GM19025 (cell line): ENCODE data around the gene CD8B2.
"Not testable (repeated sequence)": the region's sequence is repeated elsewhere in the genome, so short reads cannot be mapped to it uniquely, and the experiment has no call there.

Experiments
- ATAC-seq: cut with Tn5 transposase; IDR thresholded peaks from one replicate; pipeline ENCODE4 v1.9.1; 2021; ENCODE audit warnings: mild to moderate bottlenecking, low read depth, moderate library complexity; ENCODE audit not compliant: unreplicated experiment

CD8B2 gene

GRCh38 chr2:106547164-106547903 is 60.2 kb downstream of the CD8B2 start:
- ATAC-seq, result no peak

DNA sequence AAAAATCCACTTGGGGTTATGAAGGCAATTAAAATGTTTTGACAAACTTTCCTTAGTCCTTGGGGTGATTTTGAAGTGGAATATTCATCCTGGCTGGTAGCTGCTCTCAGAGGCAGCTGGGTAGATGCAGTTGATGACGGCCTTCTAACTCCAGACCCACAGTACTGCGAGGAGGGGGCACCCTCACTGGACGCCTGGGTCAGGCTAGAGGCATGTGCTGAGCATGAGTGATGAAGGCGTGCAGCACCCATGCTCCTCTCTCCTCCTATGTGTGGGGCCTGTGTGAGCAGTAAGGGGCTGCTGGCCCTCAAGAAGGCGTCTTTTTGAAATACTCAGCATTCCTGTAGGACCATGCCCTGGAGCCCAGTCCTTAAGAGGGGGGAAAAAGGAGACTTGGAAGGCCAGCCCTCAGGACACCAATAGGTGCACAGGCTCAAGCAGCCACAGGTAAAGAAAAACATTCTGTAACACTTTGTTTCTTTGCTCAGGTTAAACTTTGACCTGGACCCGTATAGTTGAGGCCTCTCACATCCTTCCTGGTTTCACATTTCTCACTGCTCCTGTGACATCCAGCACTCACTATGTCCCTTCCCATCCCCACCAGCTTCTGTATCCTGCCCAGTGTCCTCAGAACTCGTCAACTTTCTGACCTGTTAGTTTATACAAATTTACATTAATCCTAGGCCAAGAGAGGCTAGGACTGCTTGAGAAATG is 64.4 kb downstream of the CD8B2 start:
- ATAC-seq, result no peak

DNA sequence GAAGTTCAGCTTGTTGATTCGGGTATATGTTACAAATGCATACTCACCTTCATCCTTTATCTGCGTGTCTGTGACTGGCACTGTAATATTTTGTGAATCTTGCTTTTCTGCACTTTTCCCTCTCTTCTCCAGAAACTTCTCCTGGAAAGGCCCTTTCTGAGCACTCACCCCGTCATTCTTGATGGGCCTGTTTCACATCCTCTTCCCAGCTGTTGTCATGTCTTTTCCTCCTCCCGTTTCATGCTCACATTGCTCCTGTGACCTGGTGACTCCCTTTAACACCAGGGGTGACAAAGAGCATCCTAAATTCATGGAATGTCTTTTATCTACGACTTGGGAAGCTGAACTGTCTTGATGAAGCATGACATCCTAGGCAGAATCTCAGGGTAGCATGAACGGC is 65.8 kb downstream of the CD8B2 start:
- ATAC-seq, result no peak

GRCh38 chr2:106553321-106553720 is 66.2 kb downstream of the CD8B2 start:
- ATAC-seq, result no peak

DNA sequence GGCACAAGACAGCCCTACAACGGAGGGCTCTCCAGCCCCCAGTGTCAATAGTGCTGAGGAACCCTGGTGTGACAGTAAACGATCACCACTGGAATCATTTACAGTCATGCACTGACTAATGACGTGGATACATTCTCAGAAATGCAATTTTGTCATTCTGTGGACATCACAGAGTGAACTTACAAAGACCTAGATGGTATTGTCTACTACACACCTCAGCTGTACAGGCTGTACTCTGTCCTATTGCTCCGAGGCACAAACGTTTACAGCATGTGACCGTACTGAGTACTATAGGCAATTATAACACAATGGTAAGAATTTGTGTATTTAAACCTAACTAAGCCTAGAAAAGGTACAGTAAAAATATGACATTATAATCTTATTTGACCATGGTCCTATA is 67.2 kb downstream of the CD8B2 start:
- ATAC-seq, result no peak

DNA sequence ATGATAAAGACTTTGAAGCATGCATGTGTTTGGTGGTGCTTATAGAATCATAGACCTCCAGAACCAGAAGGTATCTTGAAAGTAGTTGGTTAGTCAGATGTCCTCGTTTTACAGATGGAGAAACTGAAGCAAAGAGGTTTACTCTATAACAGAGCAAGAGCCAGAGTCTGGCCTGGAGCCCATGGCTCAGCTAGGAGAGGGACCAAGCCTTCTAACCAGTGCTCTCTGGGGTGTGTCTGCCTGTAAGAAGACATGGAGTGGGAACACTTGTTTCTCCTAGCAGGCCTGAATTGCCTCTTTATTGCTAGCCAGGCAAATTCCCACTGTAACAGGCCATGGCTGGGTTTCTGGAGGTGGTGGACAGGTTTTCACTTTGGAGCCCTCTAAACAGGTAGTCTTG is 67.9 kb downstream of the CD8B2 start:
- no peak for ATAC-seq

- not testable (repeated sequence) for ATAC-seq
Observed at GRCh38 chr2:106559786-106560185, 72.6 kb downstream of the CD8B2 start.

DNA sequence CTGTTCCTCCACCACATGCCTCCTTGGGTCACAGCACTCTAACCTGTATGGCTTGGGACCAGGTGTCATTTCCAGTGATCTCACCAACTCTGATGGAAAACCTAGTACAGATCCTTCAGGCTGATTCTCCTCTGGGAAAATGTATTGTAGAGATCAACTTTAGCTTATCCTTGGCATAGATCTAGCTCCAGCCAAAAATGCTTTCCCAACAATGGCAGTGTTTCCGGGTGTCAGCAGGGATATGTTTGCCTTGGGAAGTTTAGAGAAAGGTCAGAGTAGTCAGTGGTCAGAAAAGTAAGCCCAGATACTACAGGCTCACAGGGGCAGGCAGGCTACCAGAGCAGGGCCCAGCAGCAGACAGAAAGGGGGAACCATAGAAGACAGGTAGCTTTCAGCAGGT is 73.6 kb downstream of the CD8B2 start:
- ATAC-seq, result no peak

DNA sequence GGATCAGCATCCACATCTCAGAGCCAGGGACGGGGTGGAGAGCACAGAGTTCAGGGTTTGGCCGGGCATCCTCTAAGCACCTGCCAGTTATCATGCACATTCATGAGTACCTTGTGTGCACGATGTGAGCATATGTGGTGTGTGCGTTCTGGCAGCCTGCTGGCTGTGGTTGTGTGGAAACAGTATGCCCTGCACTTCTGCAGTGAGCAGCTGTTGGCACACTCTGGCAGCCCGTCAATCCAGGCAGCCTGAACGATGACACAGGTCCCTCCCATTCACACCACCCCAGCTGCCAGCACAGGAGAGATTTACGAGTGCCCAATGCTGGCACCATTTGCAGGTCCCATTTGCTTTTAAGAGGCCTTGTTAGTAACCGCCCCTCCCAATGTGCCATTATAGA is 74.2 kb downstream of the CD8B2 start:
- no peak for ATAC-seq

DNA sequence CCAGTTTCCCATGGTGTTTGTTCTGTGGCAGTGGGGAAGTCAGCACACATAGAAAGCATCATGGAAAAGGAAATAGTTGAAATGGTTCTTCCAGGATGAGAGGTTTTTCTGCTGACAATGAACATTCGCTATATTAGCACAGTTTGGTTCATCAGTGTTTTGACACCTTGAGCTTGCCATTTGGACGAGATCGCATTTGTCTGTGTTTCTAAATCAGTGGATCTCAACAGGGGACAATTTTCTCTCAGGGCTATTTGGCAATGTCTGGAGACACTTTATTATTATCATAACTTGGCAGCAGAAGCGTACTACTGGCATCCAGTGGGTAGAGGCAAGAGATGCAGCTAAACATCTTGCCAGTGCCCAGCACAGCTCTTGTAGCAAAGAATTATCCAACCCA is 74.6 kb downstream of the CD8B2 start:
- ATAC-seq, result no peak

GRCh38 chr2:106562268-106563186 is 75.4 kb downstream of the CD8B2 start:
- ATAC-seq, result no peak

- no peak for ATAC-seq
Observed at GRCh38 chr2:106563195-106563594, 76.0 kb downstream of the CD8B2 start.

DNA sequence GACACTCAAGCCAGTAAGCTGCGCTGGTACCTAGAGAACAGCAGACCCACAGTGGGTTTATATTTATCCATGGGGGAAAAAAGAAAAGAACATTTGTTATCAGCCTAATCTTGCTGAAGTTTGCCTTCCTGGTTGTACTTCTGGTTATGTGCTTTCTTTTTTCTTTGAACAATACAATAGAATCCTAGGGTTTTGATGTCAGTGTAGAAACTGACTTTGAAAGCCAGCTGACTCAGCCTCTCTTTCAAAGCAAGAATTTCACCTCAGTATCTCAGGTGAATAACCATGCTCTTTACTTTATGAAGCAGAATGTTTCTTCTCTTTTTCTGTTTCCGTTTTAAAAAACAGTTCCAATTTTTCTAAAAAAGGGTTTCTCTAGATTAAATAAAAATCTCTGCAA is 78.4 kb downstream of the CD8B2 start:
- no peak for ATAC-seq

- ATAC-seq, result no peak
Observed at GRCh38 chr2:106566050-106566449, 78.9 kb downstream of the CD8B2 start.

DNA sequence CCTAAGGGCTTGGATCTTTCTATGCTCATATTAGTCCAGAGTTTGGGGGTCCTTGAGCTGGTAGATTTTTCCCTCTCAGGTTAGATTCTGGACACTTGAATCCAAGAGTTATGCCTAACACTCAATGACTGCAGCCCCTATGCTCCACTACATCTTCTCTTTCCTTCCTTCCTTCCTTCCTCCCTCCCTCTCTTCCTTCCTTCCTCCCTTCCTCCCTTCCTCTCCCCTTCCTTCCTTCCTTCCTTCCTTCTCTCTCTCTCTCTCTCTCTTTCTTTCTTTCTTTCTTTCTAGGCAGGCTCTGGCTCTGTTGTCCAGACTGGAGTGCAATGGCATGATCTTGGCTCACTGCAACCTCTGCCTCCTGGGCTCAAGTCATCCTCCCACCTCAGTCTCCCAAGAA is 79.3 kb downstream of the CD8B2 start:
- not testable (repeated sequence) for ATAC-seq

DNA sequence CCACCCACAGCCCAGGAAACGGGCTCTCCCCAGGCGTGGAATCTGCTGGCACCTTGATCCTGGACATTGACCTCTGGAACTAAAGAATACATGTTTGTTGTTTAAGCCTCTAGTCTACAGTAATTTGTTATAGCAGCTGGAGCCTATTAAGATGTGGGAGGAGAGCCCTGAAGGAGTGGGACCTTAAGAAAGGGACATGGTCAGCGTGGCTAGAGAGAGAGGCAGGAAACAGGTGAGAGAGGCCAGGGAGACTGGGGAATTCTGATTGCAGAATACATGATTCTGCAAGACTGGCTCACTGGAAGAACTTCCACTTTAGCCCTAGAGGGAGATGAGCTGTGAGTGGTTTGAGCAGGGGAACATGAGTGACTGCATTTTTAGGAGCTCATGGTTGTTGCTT is 83.2 kb downstream of the CD8B2 start:
- no peak for ATAC-seq
